GM12865 (cell line): ENCODE results near the gene RNF222.

Experiments used
- DNase-seq: peaks from one replicate; pipeline ENCODE4 v3.0.0; 2010; ENCODE audit warnings: low read depth
- H3K4me3 ChIP-seq: 2 replicates; pipeline ENCODE4 v1.5.1; 2011; ENCODE audit warnings: mild to moderate bottlenecking, low read depth, low read length, control low read depth
- CTCF ChIP-seq: IDR thresholded peaks from 2 replicates; pipeline ENCODE4 v1.5.1; 2011; ENCODE audit warnings: low read length, control low read depth, low read depth, inconsistent platforms; ENCODE audit not compliant: insufficient read depth; ENCODE audit errors: missing control alignments

RNF222 gene

DNA sequence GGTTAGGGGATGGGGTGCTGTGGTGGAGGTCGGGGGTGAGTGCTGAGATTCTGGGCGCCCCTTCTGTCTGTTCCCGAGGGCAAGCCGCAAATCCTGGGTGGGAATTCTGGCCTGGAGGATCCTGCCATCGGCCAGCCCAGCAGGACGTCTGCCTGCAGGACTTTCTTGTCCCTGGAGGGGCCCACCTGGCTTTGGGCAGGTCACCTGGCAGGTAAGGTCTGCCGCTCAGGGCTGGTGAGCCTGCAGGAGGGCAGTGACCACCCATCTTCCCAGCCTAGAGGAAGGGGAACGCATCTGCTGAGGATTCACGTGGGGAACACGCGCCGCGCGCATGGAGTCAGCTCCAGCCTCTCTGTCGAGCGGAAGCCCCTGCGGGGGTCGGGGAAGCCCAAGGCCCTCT lies 5.4 kb downstream of the RNF222 start:
- TF ChIP-seq CTCF = no peak

GRCh38 chr17:8391711-8392110 lies 5.9 kb downstream of the RNF222 start:
- H3K4me3 ChIP-seq = no peak overlapping the region
- no peak for TF ChIP-seq CTCF
- no peak for DNase-seq

More for the DNA sequence above, 5.4 kb downstream of the RNF222 start:
- DNase-seq = no peak
- no peak overlapping the region for H3K4me3 ChIP-seq

DNA sequence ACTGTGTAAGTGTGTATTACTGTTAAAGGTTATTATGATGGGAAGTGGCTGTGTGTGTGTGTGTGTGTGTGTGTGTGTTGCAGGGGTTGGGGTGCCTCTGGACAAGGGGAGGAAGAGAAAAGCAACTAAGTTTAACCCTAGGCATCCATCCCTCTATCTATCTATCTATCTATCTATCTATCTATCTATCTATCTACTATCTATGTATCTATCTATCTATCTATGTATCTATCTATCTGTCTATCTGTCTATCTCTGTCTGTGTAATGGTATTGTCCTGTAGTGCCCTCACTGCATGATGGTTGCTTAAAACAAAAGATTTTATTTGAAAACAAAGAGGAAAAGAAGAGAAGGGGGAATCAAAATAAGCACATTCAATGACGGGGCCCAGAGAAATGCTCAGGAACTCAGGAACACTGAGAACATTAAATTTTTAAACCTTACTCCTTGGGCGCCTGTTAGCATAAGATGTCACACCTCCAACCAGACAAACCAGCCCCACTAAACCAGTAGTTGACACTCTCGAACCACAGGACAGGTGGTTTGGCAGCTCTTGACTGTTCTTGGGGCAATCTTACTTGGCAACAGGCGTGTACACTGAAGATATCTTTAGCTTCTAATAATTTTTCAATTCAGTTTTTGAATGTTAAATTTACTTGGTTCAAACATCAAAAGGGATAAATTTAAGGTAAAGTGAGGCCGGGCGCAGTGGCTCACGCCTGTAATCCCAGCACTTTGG lies 9.5 kb downstream of the RNF222 start:
- H3K4me3 ChIP-seq = no peak overlapping the region
- no peak for DNase-seq
- TF ChIP-seq CTCF = no peak

- TF ChIP-seq CTCF = no peak
- no peak for DNase-seq
- no peak overlapping the region for H3K4me3 ChIP-seq
Measured at GRCh38 chr17:8386841-8387240, 10.8 kb downstream of the RNF222 start.

- no peak for TF ChIP-seq CTCF
- DNase-seq = no peak
- H3K4me3 ChIP-seq = no peak overlapping the region
Measured at GRCh38 chr17:8384801-8385378, 12.7 kb downstream of the RNF222 start.

DNA sequence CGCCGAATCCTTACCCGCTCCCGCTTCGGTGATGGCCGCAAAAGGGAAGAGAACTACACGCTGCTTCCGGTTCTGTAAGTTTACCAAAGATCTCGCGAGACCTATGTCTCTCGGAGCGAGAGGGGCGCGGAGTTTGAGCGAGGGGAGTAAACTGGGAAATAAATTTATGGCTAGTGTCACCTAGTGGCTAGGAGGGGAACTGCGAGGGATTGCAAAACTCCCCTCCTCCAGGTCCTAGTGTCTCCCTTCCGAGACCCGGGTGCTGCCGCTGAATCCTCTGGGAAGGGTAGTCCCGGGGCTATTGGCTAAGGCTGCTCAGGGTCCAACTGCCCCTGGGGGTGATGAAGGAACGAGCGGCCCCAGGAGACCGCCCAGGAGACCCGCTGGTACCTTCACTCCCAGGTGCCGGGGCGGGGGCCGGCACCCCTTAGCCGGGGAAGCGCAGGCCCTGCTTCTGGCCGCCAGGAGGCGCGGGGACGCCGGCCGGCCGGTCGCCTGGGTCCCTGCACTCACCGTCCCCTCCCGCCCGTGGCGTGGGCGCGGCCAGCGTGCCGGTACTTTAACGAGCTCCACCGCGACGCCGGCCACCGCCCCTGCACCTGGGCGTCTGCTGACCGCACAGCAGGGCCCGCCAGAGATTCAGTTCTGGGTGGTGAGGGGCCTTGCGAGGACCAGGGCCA lies 14.3 kb downstream of the RNF222 start, which contains the start of gene RPL26:
Gene RPL26 (minus strand): TSS at position 51 of the 680 bp plus-strand sequence. CDS start 883 bp downstream, outside the sequence.
- DNase-seq = peak; percentile 98
- peak; percentile 78 for TF ChIP-seq CTCF

More for the DNA sequence above, 14.3 kb downstream of the RNF222 start, which contains the start of gene RPL26:
- H3K4me3 ChIP-seq = peak within 1 kb of the TSS; percentile 90
